Epithelial cell of prostate (primary cell): ENCODE results near the gene GNL3L.
"Not testable (repeated sequence)": the region's sequence is repeated elsewhere in the genome, so short reads cannot be mapped to it uniquely, and the experiment has no call there.

Source experiments
- DNase-seq: peaks from one replicate; pipeline ENCODE4 v3.0.0-alpha.2; 2011; ENCODE audit warnings: low read depth, low spot score
- H3K27ac ChIP-seq: fragments of 450-650 bp; 2 replicates; pipeline ENCODE4 v1.5.1; 2017; ENCODE audit warnings: mild to moderate bottlenecking

GNL3L gene

DNA sequence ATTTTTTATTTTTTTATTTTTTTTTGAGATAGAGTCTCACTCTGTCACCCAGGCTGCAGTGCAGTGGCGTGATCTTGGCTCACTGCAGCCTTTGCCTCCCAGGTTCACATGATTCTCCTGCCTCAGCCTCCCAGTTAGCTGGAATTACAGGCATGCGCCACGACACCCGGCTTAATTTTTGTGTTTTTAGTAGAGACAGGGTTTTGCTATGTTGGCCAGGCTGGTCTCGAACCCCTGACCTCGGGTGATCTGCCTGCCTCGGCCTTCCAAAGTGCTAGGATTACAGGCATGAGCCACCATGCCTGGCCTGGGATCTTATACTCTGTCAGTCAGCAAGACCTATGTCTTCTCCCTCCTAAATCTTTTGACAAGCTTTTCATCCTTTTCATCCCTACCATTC is 25.0 kb downstream of the GNL3L start:
- not testable (repeated sequence) for H3K27ac ChIP-seq, DNase-seq

DNA sequence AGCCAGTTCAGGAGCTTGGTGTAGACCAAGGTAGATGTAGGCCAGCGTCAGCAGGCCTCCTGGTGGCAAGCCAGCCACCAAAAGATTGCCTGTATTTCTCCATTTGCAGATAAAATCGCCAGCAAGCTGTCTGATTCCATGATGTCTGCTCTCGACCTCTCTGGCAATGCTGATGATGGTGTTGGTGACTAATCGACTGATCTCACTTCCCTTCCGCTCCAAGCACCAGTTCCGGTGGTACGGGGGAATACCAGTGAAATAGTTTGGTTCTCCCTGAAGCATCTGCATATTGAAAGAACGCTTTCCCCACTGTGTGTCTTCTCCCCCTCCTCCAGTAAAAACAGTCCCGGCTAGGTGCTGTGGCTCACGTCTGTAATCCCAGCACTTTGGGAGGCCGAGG is 30.4 kb downstream of the GNL3L start:
- H3K27ac ChIP-seq: no peak overlapping the region
- DNase-seq: no peak

- no peak overlapping the region for H3K27ac ChIP-seq
- no peak for DNase-seq
Observed at GRCh38 chrX:54561622-54562021, 31.6 kb downstream of the GNL3L start.

- no peak overlapping the region for H3K27ac ChIP-seq
- DNase-seq: no peak
Observed at GRCh38 chrX:54564936-54565335, 34.9 kb downstream of the GNL3L start.

DNA sequence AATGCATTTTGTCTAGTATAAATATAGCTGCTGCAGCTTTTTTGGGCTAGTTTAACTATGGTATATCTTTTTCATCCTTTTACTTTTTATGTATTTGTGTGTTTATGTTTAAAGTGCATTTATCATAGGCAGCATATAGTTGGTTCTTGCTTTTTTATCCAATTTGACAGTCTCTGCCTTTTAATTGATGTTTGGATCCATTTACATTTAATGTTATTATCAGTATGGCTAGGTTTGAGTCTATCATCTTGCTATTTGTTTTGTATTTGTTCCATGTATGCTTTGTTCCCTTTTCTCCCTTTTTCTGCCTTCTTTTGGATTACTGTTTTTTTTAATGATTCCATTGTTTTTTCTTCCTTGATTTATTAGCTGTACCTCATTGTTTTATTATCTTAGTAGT is 40.3 kb downstream of the GNL3L start:
- no peak overlapping the region for H3K27ac ChIP-seq
- DNase-seq: no peak

- not testable (repeated sequence) for H3K27ac ChIP-seq, DNase-seq
Observed at GRCh38 chrX:54572641-54573040, 42.6 kb downstream of the GNL3L start.

- DNase-seq: no peak
- no peak overlapping the region for H3K27ac ChIP-seq
Observed at GRCh38 chrX:54597728-54598127, 67.7 kb downstream of the GNL3L start.

- no peak for DNase-seq
- H3K27ac ChIP-seq: no peak overlapping the region
Observed at GRCh38 chrX:54602563-54602962, 72.5 kb downstream of the GNL3L start.
